Lower leg skin (tissue), 3 donors: Measurements from ENCODE around the gene RAPGEF5.

Source experiments
- CTCF ChIP-seq, 3 donors: fragments of 450-650 bp; IDR thresholded peaks; one replicate each; pipeline ENCODE4 v1.5.1; 2016; ENCODE audit warnings: antibody characterized with exemption in 3 of 3, mild to moderate bottlenecking in 3 of 3, moderate library complexity in 2 of 3
- POLR2A ChIP-seq, 2 donors: fragments of 450-650 bp; IDR thresholded peaks; one replicate each; pipeline ENCODE4 v1.6.1; 2016 to 2017; ENCODE audit warnings: antibody characterized with exemption in 2 of 2, mild to moderate bottlenecking in 1 of 2, moderate library complexity in 1 of 2

- TF ChIP-seq POLR2A (IDR thresholded peaks at IDR 0.05) (no peak), CTCF (IDR thresholded peaks at IDR 0.05) (no peak)
Measured at GRCh38 chr7:22267930-22268615, 88.9 kb downstream of the RAPGEF5 start.
